ENCODE measurements around the gene CEBPG.

Gene CEBPG

DNA sequence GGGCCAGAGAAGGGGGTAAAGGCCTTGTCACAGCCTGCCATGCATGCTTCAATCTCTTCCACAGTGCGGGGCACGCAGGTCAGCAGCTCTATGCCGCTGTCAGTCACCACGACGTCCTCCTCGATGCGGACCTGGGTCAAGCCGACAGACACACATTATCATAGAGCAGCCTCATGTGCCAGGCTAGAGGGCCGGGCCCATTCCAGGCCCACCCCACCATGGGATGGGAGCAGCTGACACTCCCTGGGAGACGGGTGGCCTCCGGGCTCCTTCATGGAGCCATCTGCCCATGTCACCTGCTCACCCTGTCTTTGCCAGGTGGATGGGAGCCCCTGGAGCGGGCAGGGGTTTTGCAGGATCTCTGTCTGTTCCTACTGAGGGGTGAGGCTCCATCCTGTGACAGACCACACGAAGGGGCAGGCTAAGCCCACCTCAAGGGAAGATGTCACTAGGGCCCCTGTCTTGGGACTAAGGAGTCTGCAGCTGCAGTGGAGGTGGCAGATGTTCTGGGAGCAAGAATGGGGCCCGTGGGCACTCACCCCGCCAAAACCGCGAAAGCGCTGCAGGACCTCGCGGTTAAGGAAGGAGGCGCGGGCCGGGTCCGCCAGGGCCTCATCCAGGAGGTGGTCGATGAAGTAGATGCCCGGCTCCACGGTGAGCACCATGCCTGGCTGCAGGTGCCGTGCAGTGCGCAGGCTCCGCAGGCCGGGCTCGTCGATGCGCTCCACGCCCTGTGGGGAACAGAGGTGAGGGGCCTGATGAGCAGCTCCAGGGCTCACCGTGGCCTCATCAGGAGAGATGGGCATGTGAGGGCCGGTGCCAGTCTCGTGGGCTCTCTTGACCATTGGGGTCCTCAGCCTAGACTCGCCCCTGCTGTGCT, 14.1 kb downstream of the CEBPG start:
- Histone ChIP-seq H3K4me3 (ENCODE audit: low read length) (no peak overlapping the region), H4K20me1 (ENCODE audit: insufficient read depth, low read length) (0 out of 2 replicates have a peak, but pooled peaks cover 5% of the 10 kb centered on the region), H3K9me2 (replicated peaks; ENCODE audit: insufficient read depth, low read length) (no peaks in the 10 kb centered on the region), H3K27ac (ENCODE audit: low read length) (no peak overlapping the region), H3K4me1 (ENCODE audit: low read length) (no peaks in the 10 kb centered on the region), H3K27me3 (replicated peaks; ENCODE audit: insufficient read depth, low read length) (no peaks in the 10 kb centered on the region), H3K4me2 (ENCODE audit: low read depth, low read length) (no peak overlapping the region), H3K79me2 (ENCODE audit: low read length) (peaks cover 16% of the 10 kb centered on the region), H3F3A (ENCODE audit: insufficient read depth, low read length) (no peaks in the 10 kb centered on the region), H3K9me3 (replicated peaks; ENCODE audit: insufficient read depth, low read length) (no peaks in the 10 kb centered on the region), H3K36me3 (replicated peaks; ENCODE audit: insufficient read depth, low read length) (no peaks in the 10 kb centered on the region), H3K9ac (ENCODE audit: low read length) (no peak overlapping the region), H2AFZ (ENCODE audit: low read length) (no peak overlapping the region)
- no peak for TF ChIP-seq EZH2phosphoT487 (IDR thresholded peaks at IDR 0.05; ENCODE audit: low read length)
- no peak for TF ChIP-seq EZH2 (optimal IDR thresholded peaks at IDR 0.05; ENCODE audit: low read depth, low read length)
- DNase-seq = no peak

DNA sequence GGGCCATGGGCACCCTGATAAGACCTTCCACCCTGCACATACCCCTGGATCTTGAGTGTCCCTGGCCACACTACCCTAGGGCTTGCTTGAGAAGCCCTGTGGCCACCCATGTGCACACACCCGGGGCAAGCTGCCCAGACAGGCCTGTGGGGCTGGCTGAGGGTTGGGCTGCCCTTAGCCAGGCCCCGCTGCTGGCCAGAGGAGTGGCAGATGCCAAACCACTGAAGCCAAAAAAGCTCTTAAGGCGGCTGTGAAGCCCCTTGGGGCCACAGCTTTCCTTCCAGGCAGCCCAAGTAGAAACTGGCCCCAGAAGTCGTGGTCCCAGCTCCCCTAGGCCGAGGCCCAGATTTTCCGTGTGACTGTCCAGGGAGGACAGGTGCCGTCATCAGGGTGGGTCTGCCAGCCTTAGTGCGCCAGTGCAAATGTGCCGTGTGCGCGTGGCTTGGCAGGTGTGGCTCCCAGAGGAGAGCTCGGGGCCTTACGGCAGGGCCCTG, 14.8 kb downstream of the CEBPG start:
- Histone ChIP-seq H3K4me1 (ENCODE audit: low read length) (no peaks in the 10 kb centered on the region), H4K20me1 (ENCODE audit: insufficient read depth, low read length) (0 out of 2 replicates have a peak, but pooled peaks cover 5% of the 10 kb centered on the region), H3K36me3 (replicated peaks; ENCODE audit: insufficient read depth, low read length) (no peaks in the 10 kb centered on the region), H3K4me3 (ENCODE audit: low read length) (no peak overlapping the region), H3K27ac (ENCODE audit: low read length) (no peak overlapping the region), H3K9ac (ENCODE audit: low read length) (no peak overlapping the region), H3K9me2 (replicated peaks; ENCODE audit: insufficient read depth, low read length) (no peaks in the 10 kb centered on the region), H2AFZ (ENCODE audit: low read length) (no peak overlapping the region), H3K79me2 (ENCODE audit: low read length) (peaks cover 9% of the 10 kb centered on the region), H3K4me2 (ENCODE audit: low read depth, low read length) (no peak overlapping the region), H3K9me3 (replicated peaks; ENCODE audit: insufficient read depth, low read length) (no peaks in the 10 kb centered on the region), H3F3A (ENCODE audit: insufficient read depth, low read length) (no peaks in the 10 kb centered on the region), H3K27me3 (replicated peaks; ENCODE audit: insufficient read depth, low read length) (no peaks in the 10 kb centered on the region)
- TF ChIP-seq, protein P1, sequence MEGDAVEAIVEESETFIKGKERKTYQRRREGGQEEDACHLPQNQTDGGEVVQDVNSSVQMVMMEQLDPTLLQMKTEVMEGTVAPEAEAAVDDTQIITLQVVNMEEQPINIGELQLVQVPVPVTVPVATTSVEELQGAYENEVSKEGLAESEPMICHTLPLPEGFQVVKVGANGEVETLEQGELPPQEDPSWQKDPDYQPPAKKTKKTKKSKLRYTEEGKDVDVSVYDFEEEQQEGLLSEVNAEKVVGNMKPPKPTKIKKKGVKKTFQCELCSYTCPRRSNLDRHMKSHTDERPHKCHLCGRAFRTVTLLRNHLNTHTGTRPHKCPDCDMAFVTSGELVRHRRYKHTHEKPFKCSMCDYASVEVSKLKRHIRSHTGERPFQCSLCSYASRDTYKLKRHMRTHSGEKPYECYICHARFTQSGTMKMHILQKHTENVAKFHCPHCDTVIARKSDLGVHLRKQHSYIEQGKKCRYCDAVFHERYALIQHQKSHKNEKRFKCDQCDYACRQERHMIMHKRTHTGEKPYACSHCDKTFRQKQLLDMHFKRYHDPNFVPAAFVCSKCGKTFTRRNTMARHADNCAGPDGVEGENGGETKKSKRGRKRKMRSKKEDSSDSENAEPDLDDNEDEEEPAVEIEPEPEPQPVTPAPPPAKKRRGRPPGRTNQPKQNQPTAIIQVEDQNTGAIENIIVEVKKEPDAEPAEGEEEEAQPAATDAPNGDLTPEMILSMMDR (IDR thresholded peaks at IDR 0.05; ENCODE audit: low read length) = no peak
- TF ChIP-seq EZH2phosphoT487 (IDR thresholded peaks at IDR 0.05; ENCODE audit: low read length) = no peak
- TF ChIP-seq EZH2 (optimal IDR thresholded peaks at IDR 0.05; ENCODE audit: low read depth, low read length) = no peak
- DNase-seq = no peak

DNA sequence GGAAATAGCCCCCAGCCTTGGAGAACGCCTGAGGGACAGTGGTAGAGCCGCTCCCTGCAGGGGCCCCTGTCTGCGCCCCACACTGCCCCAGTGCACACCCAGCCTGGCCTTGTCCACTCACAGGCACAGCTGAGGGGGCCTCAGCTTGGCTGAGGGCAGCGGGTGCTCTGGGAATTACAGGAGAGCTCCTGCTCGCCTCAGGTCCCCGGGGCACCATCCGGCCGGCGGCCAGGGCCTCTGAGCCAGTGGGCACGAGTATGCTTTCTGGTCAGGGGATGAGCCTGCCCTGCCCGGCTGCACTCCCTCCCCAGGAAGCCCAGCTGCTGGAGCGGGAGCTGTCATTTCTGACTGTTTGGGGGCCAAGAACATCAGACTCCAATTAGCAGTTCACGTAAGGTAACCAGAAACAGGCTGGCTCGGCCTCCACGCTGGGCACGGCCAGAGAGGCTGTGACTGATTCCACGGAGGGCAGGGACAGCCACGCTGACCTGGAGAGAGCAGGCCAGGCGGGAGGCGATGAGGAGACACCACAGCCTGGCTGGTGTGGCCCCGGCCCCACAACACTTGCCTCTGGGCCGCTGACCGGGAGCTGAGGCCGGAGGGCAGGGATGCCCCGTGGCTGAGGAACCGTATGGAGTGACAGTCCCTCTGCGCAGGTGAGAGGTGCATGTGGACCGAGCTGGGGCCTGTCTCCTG, 15.4 kb downstream of the CEBPG start:
- no peaks in the 10 kb centered on the region for H3K27me3 ChIP-seq (replicated peaks; ENCODE audit: insufficient read depth, low read length)
- no peaks in the 10 kb centered on the region for H3K9me3 ChIP-seq (replicated peaks; ENCODE audit: insufficient read depth, low read length)
- TF ChIP-seq EZH2 (optimal IDR thresholded peaks at IDR 0.05; ENCODE audit: low read depth, low read length) = no peak
- no peaks in the 10 kb centered on the region for H3F3A ChIP-seq (ENCODE audit: insufficient read depth, low read length)
- 0 out of 2 replicates have a peak, but pooled peaks cover 5% of the 10 kb centered on the region for H4K20me1 ChIP-seq (ENCODE audit: insufficient read depth, low read length)
- H3K9ac ChIP-seq (ENCODE audit: low read length) = no peak overlapping the region
- H3K4me1 ChIP-seq (ENCODE audit: low read length) = no peaks in the 10 kb centered on the region
- no peak overlapping the region for H3K27ac ChIP-seq (ENCODE audit: low read length)
- H3K79me2 ChIP-seq (ENCODE audit: low read length) = peaks cover 4% of the 10 kb centered on the region
- no peak for DNase-seq
- H3K36me3 ChIP-seq (replicated peaks; ENCODE audit: insufficient read depth, low read length) = no peaks in the 10 kb centered on the region
- H3K9me2 ChIP-seq (replicated peaks; ENCODE audit: insufficient read depth, low read length) = no peaks in the 10 kb centered on the region
- H3K4me3 ChIP-seq (ENCODE audit: low read length) = no peak overlapping the region
- H3K4me2 ChIP-seq (ENCODE audit: low read depth, low read length) = no peak overlapping the region
- no peak overlapping the region for H2AFZ ChIP-seq (ENCODE audit: low read length)

DNA sequence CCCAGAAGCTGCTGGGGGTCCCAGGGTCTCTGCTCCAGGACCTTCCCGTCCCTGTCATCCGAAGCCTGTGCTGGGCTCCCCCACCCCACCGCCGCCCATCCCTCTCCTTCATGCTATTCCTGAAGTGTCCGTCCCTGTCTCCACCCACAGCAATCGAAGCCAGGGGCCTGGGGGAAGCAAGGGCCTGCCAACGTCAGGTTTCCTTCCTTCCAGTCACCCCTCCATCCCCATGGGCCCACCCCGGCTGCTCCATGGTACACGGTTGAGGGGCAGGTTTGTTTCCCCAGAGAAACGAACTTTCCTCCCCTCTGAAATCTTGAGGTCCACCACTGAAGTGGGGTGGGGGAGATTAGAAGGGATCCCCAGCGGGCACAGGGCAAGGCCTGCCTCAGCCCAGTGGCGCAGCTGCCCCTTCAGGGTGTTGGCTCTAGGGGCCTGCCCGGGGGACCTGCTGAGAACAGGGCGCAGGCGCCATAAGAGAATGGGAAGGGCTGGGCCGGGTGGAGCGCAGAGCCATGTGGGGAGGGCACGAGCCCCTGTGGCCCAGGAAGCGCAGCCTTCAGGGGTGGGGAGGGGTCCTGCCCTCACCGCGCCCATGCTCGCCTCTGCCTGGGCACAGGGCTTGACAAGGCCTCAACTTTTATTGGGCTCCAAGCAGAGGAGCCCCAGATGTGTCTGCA, 16.1 kb downstream of the CEBPG start:
- Histone ChIP-seq H3K27me3 (replicated peaks; ENCODE audit: insufficient read depth, low read length) (no peaks in the 10 kb centered on the region), H3K9ac (ENCODE audit: low read length) (no peak overlapping the region), H3K79me2 (ENCODE audit: low read length) (no peaks in the 10 kb centered on the region; the same call in 1 of the 2 replicates), H4K20me1 (ENCODE audit: insufficient read depth, low read length) (no peaks in the 10 kb centered on the region), H3K4me2 (ENCODE audit: low read depth, low read length) (no peak overlapping the region), H3K9me3 (replicated peaks; ENCODE audit: insufficient read depth, low read length) (no peaks in the 10 kb centered on the region), H3K27ac (ENCODE audit: low read length) (no peak overlapping the region), H2AFZ (ENCODE audit: low read length) (no peak overlapping the region), H3K4me1 (ENCODE audit: low read length) (no peaks in the 10 kb centered on the region), H3K9me2 (replicated peaks; ENCODE audit: insufficient read depth, low read length) (no peaks in the 10 kb centered on the region), H3K36me3 (replicated peaks; ENCODE audit: insufficient read depth, low read length) (no peaks in the 10 kb centered on the region), H3K4me3 (ENCODE audit: low read length) (no peak overlapping the region), H3F3A (ENCODE audit: insufficient read depth, low read length) (no peaks in the 10 kb centered on the region)
- DNase-seq = no peak
- no peak for TF ChIP-seq EZH2phosphoT487 (IDR thresholded peaks at IDR 0.05; ENCODE audit: low read length)
- TF ChIP-seq, protein P1 (IDR thresholded peaks at IDR 0.05; ENCODE audit: low read length) = no peak

All from MM.1S (cell line).